ENCODE data around the gene SESTD1.

SESTD1 gene

GRCh38 chr2:179272406-179273192 lies 8.0 kb upstream of the SESTD1 start:
- Histone ChIP-seq H4K91ac (ENCODE audit: low read depth, low read length) (no peak overlapping the region), H3K23ac (ENCODE audit: low read length) (no peak overlapping the region), H2BK120ac (ENCODE audit: insufficient read depth, low read length, poor library complexity) (peak overlapping the region; percentile 44), H3K9ac (ENCODE audit: low read length) (no peak overlapping the region), H3K9me3 (ENCODE audit: insufficient read depth, low read depth, low read length) (no peaks in the 10 kb centered on the region), H3K79me2 (ENCODE audit: control insufficient read depth, insufficient read depth, low read length, poor library complexity) (peaks cover 1% of the 10 kb centered on the region), H3K4me3 (ENCODE audit: low read depth, low read length) (no peak overlapping the region), H3K14ac (ENCODE audit: low read length) (no peak overlapping the region), H3K18ac (ENCODE audit: low read length) (no peak overlapping the region), H2AK5ac (ENCODE audit: low read length) (no peak overlapping the region), H3K4me1 (ENCODE audit: control insufficient read depth in 1 of 2, insufficient read depth in 2 of 2, low read length in 2 of 2) (peaks cover 4 to 8% of the 10 kb centered on the region in 2 experiments), H3K4me2 (ENCODE audit: low read length) (no peak overlapping the region), H3K36me3 (ENCODE audit: control insufficient read depth in 1 of 2, insufficient read depth in 2 of 2, low read length in 2 of 2) (no peaks in the 10 kb centered on the region), H2BK5ac (ENCODE audit: low read depth, low read length, poor library complexity) (no peak overlapping the region), H3K79me1 (ENCODE audit: low read length) (peaks cover 10% of the 10 kb centered on the region), H3K27me3 (ENCODE audit: insufficient read depth, low read length) (no peaks in the 10 kb centered on the region), H3K4ac (ENCODE audit: low read depth, low read length) (no peak overlapping the region), H2BK12ac (ENCODE audit: low read length) (no peak overlapping the region), H3K27ac (ENCODE audit: low read depth, low read length) (peak overlapping the region; percentile 28), H2AFZ (ENCODE audit: insufficient read depth, low read length, poor library complexity) (no peak overlapping the region), H4K8ac (ENCODE audit: low read depth, low read length) (no peak overlapping the region), H4K12ac (ENCODE audit: low read depth, low read length) (no peak overlapping the region)
- no CpG with 5 or more reads among the region's 5 CpGs for whole genome bisulfite sequencing (ENCODE audit: extremely low coverage, insufficient coverage, insufficient read length)
- peak in 1 of 2 donors; percentile 65 for DNase-seq

GRCh38 chr2:179270689-179271088 lies 6.1 kb upstream of the SESTD1 start:
- Histone ChIP-seq H3K9me3 (ENCODE audit: insufficient read depth, low read depth, low read length) (no peaks in the 10 kb centered on the region), H3K9ac (ENCODE audit: low read length) (no peak overlapping the region), H3K4me3 (ENCODE audit: low read depth, low read length) (no peak overlapping the region), H3K4me1 (ENCODE audit: control insufficient read depth in 1 of 2, insufficient read depth in 2 of 2, low read length in 2 of 2) (peaks cover 4 to 8% of the 10 kb centered on the region in 2 experiments), H3K79me2 (ENCODE audit: control insufficient read depth, insufficient read depth, low read length, poor library complexity) (peaks cover 1% of the 10 kb centered on the region), H2BK5ac (ENCODE audit: low read depth, low read length, poor library complexity) (peak overlapping the region; percentile 21), H3K4ac (ENCODE audit: low read depth, low read length) (no peak overlapping the region), H3K18ac (ENCODE audit: low read length) (no peak overlapping the region), H2AFZ (ENCODE audit: insufficient read depth, low read length, poor library complexity) (no peak overlapping the region), H3K36me3 (ENCODE audit: control insufficient read depth in 1 of 2, insufficient read depth in 2 of 2, low read length in 2 of 2) (no peaks in the 10 kb centered on the region), H3K27me3 (ENCODE audit: insufficient read depth, low read length) (no peaks in the 10 kb centered on the region), H4K8ac (ENCODE audit: low read depth, low read length) (no peak overlapping the region), H3K14ac (ENCODE audit: low read length) (peak overlapping the region; percentile 66), H4K12ac (ENCODE audit: low read depth, low read length) (no peak overlapping the region), H3K27ac (ENCODE audit: low read depth, low read length) (no peak overlapping the region), H3K23ac (ENCODE audit: low read length) (no peak overlapping the region), H2BK120ac (ENCODE audit: insufficient read depth, low read length, poor library complexity) (peak overlapping the region; percentile 80), H3K4me2 (ENCODE audit: low read length) (no peak overlapping the region), H3K79me1 (ENCODE audit: low read length) (peaks cover 10% of the 10 kb centered on the region), H4K91ac (ENCODE audit: low read depth, low read length) (no peak overlapping the region), H2BK12ac (ENCODE audit: low read length) (peak overlapping the region; percentile 94), H2AK5ac (ENCODE audit: low read length) (peak overlapping the region; percentile 74)
- no CpG with 5 or more reads among the region's 2 CpGs for WGBS (ENCODE audit: extremely low coverage, insufficient coverage, insufficient read length)
- no peak for DNase-seq

GRCh38 chr2:179268277-179268925 lies 3.8 kb upstream of the SESTD1 start:
- Histone ChIP-seq H3K18ac (ENCODE audit: low read length) (no peak overlapping the region), H3K36me3 (ENCODE audit: control insufficient read depth in 1 of 2, insufficient read depth in 2 of 2, low read length in 2 of 2) (no peaks in the 10 kb centered on the region), H3K9me3 (ENCODE audit: insufficient read depth, low read depth, low read length) (no peaks in the 10 kb centered on the region), H3K14ac (ENCODE audit: low read length) (no peak overlapping the region), H3K27ac (ENCODE audit: low read depth, low read length) (no peak overlapping the region), H3K4me2 (ENCODE audit: low read length) (no peak overlapping the region), H2AFZ (ENCODE audit: insufficient read depth, low read length, poor library complexity) (no peak overlapping the region), H2BK5ac (ENCODE audit: low read depth, low read length, poor library complexity) (no peak overlapping the region), H3K27me3 (ENCODE audit: insufficient read depth, low read length) (no peaks in the 10 kb centered on the region), H2BK12ac (ENCODE audit: low read length) (no peak overlapping the region), H3K79me2 (ENCODE audit: control insufficient read depth, insufficient read depth, low read length, poor library complexity) (peaks cover 2% of the 10 kb centered on the region), H3K4ac (ENCODE audit: low read depth, low read length) (no peak overlapping the region), H3K23ac (ENCODE audit: low read length) (no peak overlapping the region), H3K4me3 (ENCODE audit: low read depth, low read length) (no peak overlapping the region), H2AK5ac (ENCODE audit: low read length) (no peak overlapping the region), H2BK120ac (ENCODE audit: insufficient read depth, low read length, poor library complexity) (no peak overlapping the region), H3K79me1 (ENCODE audit: low read length) (peaks cover 10% of the 10 kb centered on the region), H3K9ac (ENCODE audit: low read length) (no peak overlapping the region), H4K12ac (ENCODE audit: low read depth, low read length) (no peak overlapping the region), H4K91ac (ENCODE audit: low read depth, low read length) (no peak overlapping the region), H4K8ac (ENCODE audit: low read depth, low read length) (no peak overlapping the region), H3K4me1 (ENCODE audit: control insufficient read depth in 1 of 2, insufficient read depth in 2 of 2, low read length in 2 of 2) (peaks cover 5 to 6% of the 10 kb centered on the region in 2 experiments)
- DNase-seq, result peak; percentile 70 to 76
- WGBS (ENCODE audit: extremely low coverage, insufficient coverage, insufficient read length), result no CpG with 5 or more reads among the region's 1 CpG

- H4K12ac ChIP-seq (ENCODE audit: low read depth, low read length), result no peak overlapping the region
- H3K4ac ChIP-seq (ENCODE audit: low read depth, low read length), result no peak overlapping the region
- no peak overlapping the region for H3K14ac ChIP-seq (ENCODE audit: low read length)
- no peak overlapping the region for H2BK12ac ChIP-seq (ENCODE audit: low read length)
- H3K23ac ChIP-seq (ENCODE audit: low read length), result no peak overlapping the region
- peaks cover 10% of the 10 kb centered on the region for H3K79me1 ChIP-seq (ENCODE audit: low read length)
- H3K4me3 ChIP-seq (ENCODE audit: low read depth, low read length), result no peak overlapping the region
- no peak overlapping the region for H3K4me2 ChIP-seq (ENCODE audit: low read length)
- no peak overlapping the region for H3K18ac ChIP-seq (ENCODE audit: low read length)
- no peaks in the 10 kb centered on the region for H3K27me3 ChIP-seq (ENCODE audit: insufficient read depth, low read length)
- no peak overlapping the region for H4K8ac ChIP-seq (ENCODE audit: low read depth, low read length)
- no peak overlapping the region for H2AFZ ChIP-seq (ENCODE audit: insufficient read depth, low read length, poor library complexity)
- peaks cover 2% of the 10 kb centered on the region for H3K79me2 ChIP-seq (ENCODE audit: control insufficient read depth, insufficient read depth, low read length, poor library complexity)
- H2AK5ac ChIP-seq (ENCODE audit: low read length), result no peak overlapping the region
- no peaks in the 10 kb centered on the region for H3K36me3 ChIP-seq (ENCODE audit: control insufficient read depth in 1 of 2, insufficient read depth in 2 of 2, low read length in 2 of 2)
- peak in 1 of 2 donors; percentile 82 for DNase-seq
- peaks cover 5 to 6% of the 10 kb centered on the region in 2 experiments for H3K4me1 ChIP-seq (ENCODE audit: control insufficient read depth in 1 of 2, insufficient read depth in 2 of 2, low read length in 2 of 2)
- no peaks in the 10 kb centered on the region for H3K9me3 ChIP-seq (ENCODE audit: insufficient read depth, low read depth, low read length)
- H3K9ac ChIP-seq (ENCODE audit: low read length), result no peak overlapping the region
- no peak overlapping the region for H2BK120ac ChIP-seq (ENCODE audit: insufficient read depth, low read length, poor library complexity)
- no peak overlapping the region for H4K91ac ChIP-seq (ENCODE audit: low read depth, low read length)
- H2BK5ac ChIP-seq (ENCODE audit: low read depth, low read length, poor library complexity), result no peak overlapping the region
- no peak overlapping the region for H3K27ac ChIP-seq (ENCODE audit: low read depth, low read length)
- no CpG with 5 or more reads among the region's 4 CpGs for whole genome bisulfite sequencing (ENCODE audit: extremely low coverage, insufficient coverage, insufficient read length)
Observed at GRCh38 chr2:179266271-179266670, 1.6 kb upstream of the SESTD1 start.

All from trophoblast cell (in vitro differentiated cells and primary cell).